Psoas muscle (tissue), 8 donors: Measurements from ENCODE around the gene FOS. TPM values are rescaled to one million over a fixed set of nuclear protein-coding genes. Genes with fewer than 3 reads are reported as not detected.
A peak's percentile ranks its signal among the peaks of the same experiment; 100 is the strongest.

Source experiments
- ATAC-seq, 4 donors: fragments of 200-7000 bp; cut with Tn5 transposase; one replicate each; pipeline ENCODE4 v1.9.1; 2020; ENCODE audit warnings: moderate library complexity in 3 of 4, mild to moderate bottlenecking in 2 of 4
- DNase-seq, 2 donors: peaks; one replicate each; pipeline ENCODE4 v3.0.0-alpha.2; 2020
- H3K27ac ChIP-seq: fragments of 200-600 bp; one replicate; pipeline ENCODE4 v1.8.0; 2022
- H3K27me3 ChIP-seq, 3 donors: fragments of 200-600 bp in 1 of 3; one replicate each; pipeline versions ENCODE4 v1.6.1 to v1.8.0; 2013 to 2022; ENCODE audit warnings: low read length in 2 of 3, mild to moderate bottlenecking in 2 of 3, moderate library complexity in 1 of 3; ENCODE audit not compliant: insufficient read depth in 3 of 3
- H3K36me3 ChIP-seq, 2 donors: fragments of 200-600 bp in 1 of 2; one replicate each; pipeline versions ENCODE4 v1.6.1 to v1.8.0; 2013 to 2022; ENCODE audit warnings: low read depth in 1 of 2, mild to moderate bottlenecking in 1 of 2, moderate library complexity in 1 of 2; ENCODE audit not compliant: insufficient read depth in 1 of 2
- H3K4me1 ChIP-seq: fragments of 200-600 bp; one replicate; pipeline ENCODE4 v1.8.0; 2022
- H3K4me3 ChIP-seq: fragments of 200-600 bp; one replicate; pipeline ENCODE4 v1.8.0; 2022; ENCODE audit warnings: mild to moderate bottlenecking
- H3K9me3 ChIP-seq: fragments of 200-600 bp; one replicate; pipeline ENCODE4 v1.8.0; 2022
- WGBS, 3 donors: extraction: QIAGEN DNeasy Blood & Tissue Kit; methylation state at CpG; one replicate each; pipeline versions ENCODE4 v1.1.6 to v1.1.7; 2013; 5-methylcytosine and 5-hydroxymethylcytosine counted together
- intact Hi-C, 2 donors: fragments of 100-400 bp; cut with DNase I; formaldehyde crosslinking; loops; one replicate each; pipeline versions ENCODE4 v1.11.0 to v1.14.2; 2022
- polyA plus RNA-seq, 3 donors: library from polyadenylated mRNA; stranded (reverse); fragments of 200-250 nt; gene quantifications; one replicate each; pipeline ENCODE4 v1.2.3, GENCODE V29; 2013
- total RNA-seq, 4 donors: library from RNA; stranded (reverse); fragmentation: NEBNext Ultra II Directional in 2 of 4; extraction: Animal tissue kit (Norgen Biotek cat#: 25700) in 2 of 4; gene quantifications; one replicate each; pipeline versions ENCODE4 v1.2.1 to v1.2.4, GENCODE V29; 2021 to 2023
- TF ChIP-seq, protein P1 (sequence below): fragments of 200-600 bp; IDR thresholded peaks from one replicate; pipeline ENCODE4 v1.8.0; 2022; ENCODE audit warnings: antibody characterized with exemption
- donor health status: healthy with polysubstance abuse.
- donor health status: DM: no; HTN: no; CAD: no; lungs with moderate emphysema.
- donor health status: Bipolar disorder and iron deficiency.
- donor health status: healthy.
- donor health status: DM: yes; HTN: yes; CAD: no.
- donor health status: DM: no; HTN: no; CAD: no.
- donor health status: DM: no; HTN: no; CAD: no.
- donor health status: DM: yes; HTN: yes; CAD: no.

FOS gene
- total and polyA plus RNA-seq, 7 donors = 15.5 to 279 (median 51.0) TPM

GRCh38 chr14:75312341-75312740 lies 33.7 kb downstream of the FOS start:
- Histone ChIP-seq H3K27ac (no peak overlapping the region), H3K9me3 (no peaks in the 10 kb centered on the region), H3K4me1 (peaks cover 27% of the 10 kb centered on the region), H3K36me3 (no peaks in the 10 kb centered on the region), H3K4me3 (no peak overlapping the region), H3K27me3 (no peaks in the 10 kb centered on the region)
- TF ChIP-seq, protein P1, sequence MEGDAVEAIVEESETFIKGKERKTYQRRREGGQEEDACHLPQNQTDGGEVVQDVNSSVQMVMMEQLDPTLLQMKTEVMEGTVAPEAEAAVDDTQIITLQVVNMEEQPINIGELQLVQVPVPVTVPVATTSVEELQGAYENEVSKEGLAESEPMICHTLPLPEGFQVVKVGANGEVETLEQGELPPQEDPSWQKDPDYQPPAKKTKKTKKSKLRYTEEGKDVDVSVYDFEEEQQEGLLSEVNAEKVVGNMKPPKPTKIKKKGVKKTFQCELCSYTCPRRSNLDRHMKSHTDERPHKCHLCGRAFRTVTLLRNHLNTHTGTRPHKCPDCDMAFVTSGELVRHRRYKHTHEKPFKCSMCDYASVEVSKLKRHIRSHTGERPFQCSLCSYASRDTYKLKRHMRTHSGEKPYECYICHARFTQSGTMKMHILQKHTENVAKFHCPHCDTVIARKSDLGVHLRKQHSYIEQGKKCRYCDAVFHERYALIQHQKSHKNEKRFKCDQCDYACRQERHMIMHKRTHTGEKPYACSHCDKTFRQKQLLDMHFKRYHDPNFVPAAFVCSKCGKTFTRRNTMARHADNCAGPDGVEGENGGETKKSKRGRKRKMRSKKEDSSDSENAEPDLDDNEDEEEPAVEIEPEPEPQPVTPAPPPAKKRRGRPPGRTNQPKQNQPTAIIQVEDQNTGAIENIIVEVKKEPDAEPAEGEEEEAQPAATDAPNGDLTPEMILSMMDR = no peak
- WGBS, 3 donors = 37 to 82% (median 61%) methylated on average over 4 of the region's 4 CpGs
- ATAC-seq = no peak
- no peak for DNase-seq
- intact Hi-C loops = loop anchor here in 1 of 2 donors (5.0 kb wide), 1 partner anchor 115 kb away; the partner anchor contains the start of gene JDP2

DNA sequence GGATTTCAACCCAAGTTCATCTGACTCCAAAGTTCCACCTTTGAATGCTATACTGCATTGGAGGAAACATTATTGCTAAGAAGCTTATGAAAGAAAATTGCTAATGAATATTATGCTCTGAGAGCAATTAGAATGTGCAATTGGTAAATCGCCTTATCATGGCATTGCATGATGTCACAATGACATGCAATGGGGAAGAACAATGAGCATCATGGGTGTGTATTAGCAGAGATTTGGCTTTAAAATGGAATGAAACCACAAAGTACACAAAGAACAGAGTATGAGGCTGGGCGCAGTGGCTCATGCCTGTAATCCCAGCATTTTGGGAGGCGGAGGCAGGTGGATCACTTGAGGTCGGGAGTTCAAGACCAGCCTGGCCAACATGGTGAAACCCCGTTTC lies 34.7 kb downstream of the FOS start:
- H3K27ac ChIP-seq = no peak overlapping the region

GRCh38 chr14:75315144-75315543 lies 36.5 kb downstream of the FOS start:
- ATAC-seq (peak in 3 of 4 donors; percentile 35 to 51 (median 35)), DNase-seq (no peak)
- TF ChIP-seq, protein P1 = no peak
- intact Hi-C loops = no loop called here
- no peaks in the 10 kb centered on the region for H3K9me3 ChIP-seq
- H3K4me1 ChIP-seq = peaks cover 27% of the 10 kb centered on the region
- no peak overlapping the region for H3K4me3 ChIP-seq
- no peaks in the 10 kb centered on the region for H3K27me3 ChIP-seq
- WGBS, 3 donors = 16 to 39% (median 17%) methylated on average over 4 of the region's 4 CpGs
- H3K27ac ChIP-seq = peak overlapping the region; percentile 46
- no peaks in the 10 kb centered on the region for H3K36me3 ChIP-seq

More for the DNA sequence above, 34.7 kb downstream of the FOS start:
- 95 to 96% (median 96%) methylated on average over 5 of the region's 5 CpGs for WGBS, 3 donors
- Histone ChIP-seq H3K4me1 (peaks cover 27% of the 10 kb centered on the region), H3K27me3 (no peaks in the 10 kb centered on the region), H3K4me3 (no peak overlapping the region), H3K9me3 (no peaks in the 10 kb centered on the region), H3K36me3 (no peaks in the 10 kb centered on the region)
- ATAC-seq (no peak), DNase-seq (no peak)
- intact Hi-C loops = loop anchor here in 1 of 2 donors (5.0 kb wide), 1 partner anchor 114 kb away; the partner anchor contains the start of gene JDP2
- TF ChIP-seq, protein P1 = no peak

DNA sequence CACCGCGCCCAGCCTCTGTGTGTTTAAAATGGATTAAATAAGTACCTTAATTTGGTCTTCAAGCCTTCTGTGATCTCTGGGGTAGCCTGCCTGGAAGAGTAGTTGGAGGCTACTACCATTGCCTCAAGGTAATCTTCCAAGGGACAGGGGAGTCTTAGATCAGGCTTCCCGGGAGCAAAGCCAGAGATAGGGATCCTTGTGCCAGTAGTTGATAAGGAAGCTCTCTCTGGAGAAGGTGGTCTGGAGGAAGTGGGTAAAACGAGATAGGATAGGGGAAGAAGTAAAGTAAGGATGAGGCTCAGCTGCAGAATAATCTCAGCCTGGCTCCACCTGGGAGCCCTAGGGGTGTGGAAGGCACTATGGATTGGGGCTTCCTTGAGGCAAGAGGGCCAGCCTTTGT lies 38.5 kb downstream of the FOS start:
- peaks cover 14% of the 10 kb centered on the region for H3K4me1 ChIP-seq
- TF ChIP-seq, protein P1 = no peak
- WGBS, 3 donors = 79 to 90% (median 89%) methylated on average over 4 of the region's 4 CpGs
- DNase-seq = no peak
- ATAC-seq = no peak
- no peaks in the 10 kb centered on the region for H3K27me3 ChIP-seq
- no peaks in the 10 kb centered on the region for H3K36me3 ChIP-seq
- H3K27ac ChIP-seq = no peak overlapping the region
- H3K4me3 ChIP-seq = no peak overlapping the region
- no peaks in the 10 kb centered on the region for H3K9me3 ChIP-seq
- intact Hi-C loops = no loop called here

DNA sequence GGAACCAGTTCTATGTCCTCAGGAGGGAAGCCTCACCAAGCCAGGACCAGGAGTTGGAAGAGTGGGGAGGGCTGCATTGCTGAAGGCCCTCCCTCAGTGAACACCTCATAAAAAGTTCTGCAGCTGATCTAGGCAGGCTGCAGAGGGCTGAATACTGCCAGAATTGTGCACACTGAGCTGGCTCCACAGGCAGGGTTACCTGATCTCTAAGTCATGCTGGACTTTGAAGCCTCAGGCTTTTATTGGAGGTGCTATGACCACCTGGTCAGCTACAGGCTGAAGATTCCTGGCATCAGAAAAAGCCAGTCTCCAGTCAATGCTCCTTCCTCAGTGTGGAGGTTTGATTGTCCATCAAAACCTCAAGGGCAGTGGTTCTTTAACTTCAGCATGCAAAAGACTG lies 39.7 kb downstream of the FOS start:
- H3K9me3 ChIP-seq = no peaks in the 10 kb centered on the region
- H3K36me3 ChIP-seq = no peaks in the 10 kb centered on the region
- TF ChIP-seq, protein P1 = no peak
- H3K27me3 ChIP-seq = no peaks in the 10 kb centered on the region
- DNase-seq (no peak), ATAC-seq (no peak)
- intact Hi-C loops = no loop called here
- peaks cover 14% of the 10 kb centered on the region for H3K4me1 ChIP-seq
- H3K4me3 ChIP-seq = no peak overlapping the region
- no peak overlapping the region for H3K27ac ChIP-seq
